ENCODE results near the gene TBC1D19. TPM values are rescaled to one million over a fixed set of nuclear protein-coding genes. Genes with fewer than 3 reads are reported as not detected.

The TBC1D19 gene
- total RNA-seq, 1 donor from 2014 or later = 5.2 TPM

DNA sequence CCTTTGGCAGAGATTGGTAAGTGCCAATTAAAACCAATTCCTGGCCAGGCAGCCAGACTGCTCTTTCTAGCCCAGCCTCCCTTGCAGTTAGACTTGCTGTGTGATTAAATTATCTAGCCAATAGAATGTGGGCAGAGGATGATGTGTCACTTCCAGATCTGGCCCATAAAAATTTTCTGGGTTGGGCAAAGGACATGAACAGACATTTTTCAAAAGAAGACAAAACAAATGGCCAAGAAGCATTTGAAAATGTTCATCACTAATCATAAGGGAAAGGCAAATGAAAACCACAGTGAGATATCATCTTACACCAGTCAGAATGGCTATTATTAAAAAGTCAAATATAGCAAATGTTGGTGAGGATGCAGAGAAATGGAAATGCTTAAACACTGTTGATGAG is 205.3 kb downstream of the TBC1D19 start:
- Mint-ChIP-seq H3K27me3 (peaks cover 5% of the 10 kb centered on the region), H3K9me3 (peaks cover 7% of the 10 kb centered on the region), H3K4me3 (no peak overlapping the region), H3K27ac (no peak overlapping the region), H3K4me1 (peaks cover 37% of the 10 kb centered on the region), H3K36me3 (ENCODE audit: low read depth) (no peaks in the 10 kb centered on the region)
- no peak for DNase-seq
- ChIA-PET POLR2A (no interaction called here), CTCF (interaction anchor here (1.2 kb wide), 1 partner anchor 221 kb away, joined by 6 read pairs; no protein-coding TSS in a partner anchor)
- ATAC-seq (ENCODE audit: low read depth) = no peak
- intact Hi-C loops (cut with micrococcal nuclease) = loop anchor here (2.0 kb wide), 1 partner anchor 222 kb away; no protein-coding TSS in a partner anchor
- TF ChIP-seq CTCF (IDR thresholded peaks at IDR 0.05) = no peak

DNA sequence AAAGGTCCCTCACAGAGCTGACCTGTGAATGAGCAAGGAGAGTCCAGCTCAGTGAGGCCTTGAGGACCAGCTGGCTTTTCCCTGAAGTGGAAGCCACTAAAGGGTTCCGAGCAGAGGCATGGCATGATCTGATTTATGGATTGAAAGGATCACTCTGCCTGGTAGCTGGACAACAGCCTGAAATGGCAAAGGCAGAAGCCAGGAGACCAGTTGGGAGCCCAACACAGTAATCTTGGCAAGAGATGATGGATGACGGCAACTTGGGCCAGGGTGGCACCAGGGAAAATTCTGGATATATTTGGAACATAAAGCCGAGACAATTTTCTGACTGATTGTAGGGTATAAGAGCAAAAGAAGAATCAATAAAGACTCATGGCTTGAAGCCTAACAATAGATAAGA is 207.5 kb downstream of the TBC1D19 start:
- POLR2A ChIA-PET = no interaction called here

GRCh38 chr4:26792639-26793038 is 208.8 kb downstream of the TBC1D19 start:
- TF ChIP-seq CTCF (IDR thresholded peaks at IDR 0.05) = no peak
- no peak for ATAC-seq (ENCODE audit: low read depth)
- Mint-ChIP-seq H3K36me3 (ENCODE audit: low read depth) (no peaks in the 10 kb centered on the region), H3K27me3 (peaks cover 5% of the 10 kb centered on the region), H3K9me3 (peaks cover 11% of the 10 kb centered on the region), H3K4me1 (peaks cover 13% of the 10 kb centered on the region), H3K27ac (no peak overlapping the region), H3K4me3 (no peak overlapping the region)
- ChIA-PET POLR2A (no interaction called here), CTCF (no interaction called here)
- no peak for DNase-seq
- intact Hi-C loops (cut with micrococcal nuclease) = no loop called here

More for the DNA sequence above, 207.5 kb downstream of the TBC1D19 start:
- Mint-ChIP-seq H3K4me3 (no peak overlapping the region), H3K36me3 (ENCODE audit: low read depth) (no peaks in the 10 kb centered on the region), H3K9me3 (peaks cover 7% of the 10 kb centered on the region), H3K4me1 (peaks cover 26% of the 10 kb centered on the region), H3K27me3 (peaks cover 5% of the 10 kb centered on the region), H3K27ac (no peak overlapping the region)
- no peak for DNase-seq
- intact Hi-C loops (cut with micrococcal nuclease) = no loop called here
- ATAC-seq (ENCODE audit: low read depth) = no peak
- TF ChIP-seq CTCF (IDR thresholded peaks at IDR 0.05) = no peak
- CTCF ChIA-PET = no interaction called here

- TF ChIP-seq CTCF (IDR thresholded peaks at IDR 0.05) = no peak
- H3K27me3 Mint-ChIP-seq = peaks cover 4% of the 10 kb centered on the region
- peaks cover 2% of the 10 kb centered on the region for H3K4me1 Mint-ChIP-seq
- ATAC-seq (ENCODE audit: low read depth) (no peak), DNase-seq (no peak)
- intact Hi-C loops (cut with micrococcal nuclease) = no loop called here
- H3K27ac Mint-ChIP-seq = no peak overlapping the region
- peaks cover 19% of the 10 kb centered on the region for H3K9me3 Mint-ChIP-seq
- CTCF ChIA-PET = no interaction called here
- no peak overlapping the region for H3K4me3 Mint-ChIP-seq
- no peaks in the 10 kb centered on the region for H3K36me3 Mint-ChIP-seq (ENCODE audit: low read depth)
- POLR2A ChIA-PET = no interaction called here
Observed at GRCh38 chr4:26793735-26794134, 209.9 kb downstream of the TBC1D19 start.

DNA sequence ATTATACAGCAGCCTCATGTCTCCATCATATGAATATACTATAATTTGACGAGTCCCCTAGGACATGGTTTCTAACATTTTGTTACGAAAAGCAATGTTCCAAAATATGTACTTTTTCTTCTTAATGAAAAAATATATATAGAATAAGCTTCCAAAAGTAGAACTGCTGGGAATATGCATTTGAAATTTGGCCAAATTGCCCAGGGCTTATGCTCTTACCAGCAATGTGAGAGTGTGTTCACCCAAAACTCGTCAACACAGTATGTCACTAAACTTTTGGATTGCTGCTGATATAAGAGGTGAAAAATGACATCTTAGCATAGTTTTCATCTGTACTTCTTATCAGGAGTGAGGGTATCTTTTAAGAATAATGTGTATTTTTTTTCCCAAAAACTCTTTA is 212.2 kb downstream of the TBC1D19 start:
- DNase-seq = no peak
- Mint-ChIP-seq H3K9me3 (peaks cover 12% of the 10 kb centered on the region), H3K27me3 (peaks cover 3% of the 10 kb centered on the region), H3K4me1 (no peaks in the 10 kb centered on the region), H3K36me3 (ENCODE audit: low read depth) (no peaks in the 10 kb centered on the region), H3K27ac (no peak overlapping the region), H3K4me3 (no peak overlapping the region)
- CTCF ChIA-PET = no interaction called here
- POLR2A ChIA-PET = interaction anchor here (0.8 kb wide), 1 partner anchor 66 kb away, joined by 3 read pairs; no protein-coding TSS in a partner anchor
- intact Hi-C loops (cut with micrococcal nuclease) = no loop called here
- TF ChIP-seq CTCF (IDR thresholded peaks at IDR 0.05) = no peak
- no peak for ATAC-seq (ENCODE audit: low read depth)

All from activated B cell treated with CpG ODN at 0.5 μM for 24 hours (primary cell).